SH-SY5Y (cell line): ENCODE results near the gene IGDCC3.

Experiments used
- GATA2 ChIP-seq: IDR thresholded peaks from 2 replicates; pipeline ENCODE4 v1.6.1; 2011; ENCODE audit warnings: mild to moderate bottlenecking, low read depth, low read length
- GATA3 ChIP-seq: IDR thresholded peaks from 2 replicates; pipeline ENCODE4 v1.6.1; 2011; ENCODE audit warnings: low read depth, mild to moderate bottlenecking, low read length, moderate library complexity

DNA sequence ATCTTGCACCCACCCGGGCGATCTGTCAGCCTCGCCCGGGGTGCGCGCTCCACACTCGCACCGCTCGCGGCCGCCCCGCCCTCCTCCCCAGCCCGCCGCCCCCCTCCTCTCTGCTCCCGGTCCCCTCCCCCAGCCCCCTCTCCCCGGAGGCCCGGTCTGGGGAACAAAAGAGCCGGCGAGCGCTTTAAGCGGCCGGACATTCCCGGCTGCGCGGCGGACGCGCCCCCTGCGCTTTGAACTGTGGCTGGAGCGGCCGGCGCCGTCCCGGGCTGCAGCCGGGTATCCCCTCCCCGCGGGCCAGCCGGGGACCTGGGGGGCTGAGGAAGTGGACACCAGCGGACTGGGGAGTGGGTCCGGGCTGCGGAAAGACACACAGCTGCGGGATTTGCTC is at the start of gene IGDCC3:
- TF ChIP-seq GATA2 (no peak), GATA3 (no peak)
